Measurements from ENCODE around the gene NHS. TPM values are rescaled to one million over a fixed set of nuclear protein-coding genes. Genes with fewer than 3 reads are reported as not detected.

NHS gene
- total RNA-seq, 1 experiment from 2014 or later: 0.05 TPM

DNA sequence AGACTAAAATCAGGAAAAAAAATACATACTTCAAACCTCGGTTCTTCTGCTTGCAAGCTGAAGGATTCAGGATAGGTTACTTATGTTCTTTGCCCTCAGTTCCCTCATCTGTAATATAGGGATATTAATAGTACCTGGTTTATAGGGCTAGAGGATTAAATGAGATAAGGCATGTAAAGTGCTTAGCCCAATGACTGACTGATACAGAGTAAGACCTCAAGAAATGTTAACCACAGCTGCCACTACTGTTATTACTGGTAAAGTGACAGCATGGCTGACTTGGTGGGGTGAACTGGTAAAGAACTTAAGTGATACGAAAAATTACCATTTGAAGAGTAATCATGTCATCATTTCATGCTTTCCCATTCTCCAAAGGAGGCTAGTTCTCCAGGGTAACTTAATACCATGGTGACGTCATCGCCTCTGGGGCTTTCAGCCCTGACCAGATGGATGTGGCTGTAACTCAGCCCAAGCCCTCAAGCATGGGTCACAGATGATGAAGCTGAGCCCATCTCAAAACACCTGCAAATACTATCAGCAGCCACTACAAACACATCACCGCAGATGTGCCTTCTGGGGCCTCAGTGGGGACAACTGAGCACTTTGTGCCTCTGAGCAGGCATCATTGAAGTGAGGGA, 317.8 kb downstream of the NHS start:
- peak; percentile 4 for DNase-seq (ENCODE audit: low read depth, low spot score)
- in situ Hi-C loops (cut with HindIII; ENCODE audit: low pct_unique_long_range_greater_than_20kb, low sequenced_read_pairs): no loop called here

DNA sequence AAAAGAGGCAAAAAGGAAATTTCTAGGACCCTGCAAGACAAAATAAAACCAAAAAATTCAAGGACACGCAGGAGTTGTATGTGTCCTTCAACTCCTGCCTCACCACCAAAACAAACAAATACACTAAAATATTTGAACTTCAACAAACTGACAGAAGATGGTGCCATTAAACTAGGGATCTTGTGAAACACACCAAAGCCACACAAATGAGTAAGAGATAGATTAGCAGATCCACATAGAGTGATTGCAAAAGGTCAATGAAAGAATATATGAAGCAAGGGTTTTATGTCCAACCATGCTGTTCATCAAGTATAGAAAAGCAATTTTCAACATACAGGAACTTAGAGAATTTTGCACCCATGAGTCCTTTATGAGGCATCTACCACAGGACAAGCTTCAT, 322.2 kb downstream of the NHS start:
- peak; percentile 18 for DNase-seq (ENCODE audit: low read depth, low spot score)
- in situ Hi-C loops (cut with HindIII; ENCODE audit: low pct_unique_long_range_greater_than_20kb, low sequenced_read_pairs): no loop called here

DNA sequence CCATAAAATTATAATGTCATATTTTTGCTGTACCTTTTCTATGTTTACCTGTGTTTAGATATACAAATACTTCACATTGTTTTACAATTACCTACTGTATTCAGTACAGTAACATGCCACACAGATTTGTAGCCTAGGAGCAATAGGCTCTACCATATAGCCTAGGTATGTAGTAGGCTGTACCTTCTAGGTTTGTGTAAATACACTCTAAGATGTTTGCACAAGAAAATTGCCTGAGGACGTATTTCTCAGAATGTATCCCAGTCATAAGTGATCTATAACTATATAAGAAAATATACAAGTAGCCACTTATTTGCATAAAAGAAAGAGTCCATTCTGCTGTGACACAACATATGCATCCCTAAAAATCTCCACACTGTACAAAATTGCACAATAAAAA, 326.0 kb downstream of the NHS start:
- in situ Hi-C loops (cut with HindIII; ENCODE audit: low pct_unique_long_range_greater_than_20kb, low sequenced_read_pairs): no loop called here
- no peak for DNase-seq (ENCODE audit: low read depth, low spot score)

DNA sequence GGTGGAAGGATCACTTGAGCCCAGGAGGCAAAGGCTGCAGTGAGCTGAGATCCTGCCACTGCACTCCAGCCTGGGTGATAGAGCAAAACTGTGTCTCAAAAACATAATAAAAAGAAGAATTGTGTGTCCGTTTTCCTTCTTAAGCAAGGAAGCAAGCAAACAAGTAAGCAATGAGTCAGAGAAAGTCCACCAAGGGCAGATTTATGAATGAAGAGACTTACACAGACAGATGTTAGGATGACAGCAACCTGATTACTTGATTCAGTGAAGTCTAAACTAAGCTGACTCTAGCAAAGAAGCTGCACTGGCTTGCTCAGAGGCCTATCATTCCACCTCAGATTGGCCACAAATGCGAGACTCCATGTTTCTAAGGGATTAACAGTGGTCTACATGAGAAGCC, 328.2 kb downstream of the NHS start:
- in situ Hi-C loops (cut with HindIII; ENCODE audit: low pct_unique_long_range_greater_than_20kb, low sequenced_read_pairs): no loop called here
- no peak for DNase-seq (ENCODE audit: low read depth, low spot score)

DNA sequence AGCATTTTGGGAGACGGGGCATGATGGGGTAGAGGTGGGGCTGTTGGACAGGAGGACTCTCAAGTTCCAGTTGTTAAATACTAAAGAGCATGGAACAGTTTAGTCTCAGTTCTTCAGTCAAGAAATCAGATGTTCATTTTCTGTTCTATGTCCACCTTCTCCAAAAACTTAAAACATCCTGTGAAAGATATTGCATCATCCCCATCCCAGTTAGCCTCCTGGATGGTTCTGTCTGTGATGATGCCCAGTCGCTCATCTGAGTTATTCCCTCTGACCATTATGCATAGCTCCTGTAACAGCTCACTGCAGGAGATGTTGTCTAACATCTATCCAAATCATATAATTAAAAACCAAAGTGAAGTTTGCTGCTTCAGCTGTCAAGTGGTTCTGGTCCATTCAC, 330.2 kb downstream of the NHS start:
- in situ Hi-C loops (cut with HindIII; ENCODE audit: low pct_unique_long_range_greater_than_20kb, low sequenced_read_pairs): no loop called here
- no peak for DNase-seq (ENCODE audit: low read depth, low spot score)

DNA sequence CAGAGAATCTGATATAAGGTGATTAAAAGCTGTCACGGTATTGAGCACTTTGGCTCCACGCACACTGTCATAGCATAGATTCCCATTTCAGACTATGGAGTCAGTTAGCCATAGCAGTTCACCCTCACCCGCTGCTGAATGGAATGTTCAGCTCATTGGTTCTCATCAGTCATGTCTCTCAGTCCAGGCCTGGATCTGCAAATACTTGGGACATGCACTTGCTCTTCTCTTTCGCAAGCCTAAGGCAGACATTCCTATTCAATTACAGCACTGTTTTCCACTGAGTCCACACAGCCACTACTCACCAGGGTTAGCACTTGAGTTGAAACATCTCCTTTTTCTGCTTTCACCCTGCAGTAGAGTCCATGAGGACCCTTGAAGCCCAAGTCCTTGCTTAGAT, 331.7 kb downstream of the NHS start:
- DNase-seq (ENCODE audit: low read depth, low spot score): no peak
- in situ Hi-C loops (cut with HindIII; ENCODE audit: low pct_unique_long_range_greater_than_20kb, low sequenced_read_pairs): no loop called here

DNA sequence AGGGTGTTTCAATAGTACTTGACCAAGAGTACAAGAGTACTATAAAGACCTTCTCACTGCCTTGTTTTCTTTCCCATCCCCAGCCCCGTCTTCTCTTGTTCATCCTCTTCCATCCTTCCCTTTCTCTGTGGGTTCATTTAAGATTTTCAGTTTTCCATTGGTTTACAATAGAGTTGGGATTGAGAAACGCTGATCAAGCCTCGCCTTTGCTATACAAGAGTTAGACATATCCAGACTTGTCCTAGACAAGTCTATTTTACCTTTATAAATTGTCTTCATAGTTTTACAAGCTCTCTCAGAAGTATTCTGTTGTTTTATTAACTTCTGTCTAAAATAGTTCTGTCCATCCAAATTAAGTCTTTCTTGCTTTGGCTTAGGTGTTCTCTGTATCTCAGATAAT, 332.7 kb downstream of the NHS start:
- no peak for DNase-seq (ENCODE audit: low read depth, low spot score)
- in situ Hi-C loops (cut with HindIII; ENCODE audit: low pct_unique_long_range_greater_than_20kb, low sequenced_read_pairs): no loop called here

DNA sequence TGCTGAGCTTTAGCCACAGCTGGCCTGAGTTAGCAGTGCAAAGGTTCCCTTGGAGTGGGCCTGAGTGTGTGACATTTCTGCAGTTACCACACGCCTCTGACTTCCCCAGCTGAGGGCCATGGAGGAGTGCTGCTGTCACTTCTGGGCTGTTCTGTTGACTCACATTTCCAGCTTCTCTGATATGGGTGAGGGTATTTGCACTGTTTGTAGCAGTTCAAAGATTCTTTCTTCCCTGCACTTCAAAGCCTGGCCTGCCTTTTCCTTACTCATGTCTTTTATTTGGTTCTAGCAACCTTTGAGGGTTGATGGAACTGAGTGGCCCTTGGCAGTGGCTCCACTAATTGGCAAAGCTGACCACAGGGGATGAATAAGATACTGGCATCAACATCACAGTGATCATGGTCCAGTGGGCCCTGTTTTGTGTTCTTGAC, 335.9 kb downstream of the NHS start:
- DNase-seq (ENCODE audit: low read depth, low spot score): no peak
- in situ Hi-C loops (cut with HindIII; ENCODE audit: low pct_unique_long_range_greater_than_20kb, low sequenced_read_pairs): no loop called here

DNA sequence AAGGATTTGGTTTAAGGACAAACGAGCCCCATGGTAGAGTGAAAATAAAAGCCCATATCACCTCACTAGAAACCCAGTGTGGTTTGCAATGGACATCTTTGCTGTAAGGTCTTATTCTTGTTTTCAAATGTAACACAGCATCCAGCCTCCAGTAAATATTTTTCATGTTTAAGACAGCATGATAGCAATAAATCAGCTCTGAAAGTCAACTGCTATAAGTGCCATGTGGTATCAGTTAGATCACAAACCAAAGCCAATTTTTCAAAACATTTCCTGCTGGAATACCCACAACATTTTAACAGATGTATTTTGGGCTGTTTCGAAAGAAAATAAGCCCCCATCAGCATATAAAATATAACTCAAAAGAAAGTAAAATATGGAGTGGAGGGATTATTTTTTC, 338.3 kb downstream of the NHS start:
- in situ Hi-C loops (cut with HindIII; ENCODE audit: low pct_unique_long_range_greater_than_20kb, low sequenced_read_pairs): no loop called here
- DNase-seq (ENCODE audit: low read depth, low spot score): no peak

DNA sequence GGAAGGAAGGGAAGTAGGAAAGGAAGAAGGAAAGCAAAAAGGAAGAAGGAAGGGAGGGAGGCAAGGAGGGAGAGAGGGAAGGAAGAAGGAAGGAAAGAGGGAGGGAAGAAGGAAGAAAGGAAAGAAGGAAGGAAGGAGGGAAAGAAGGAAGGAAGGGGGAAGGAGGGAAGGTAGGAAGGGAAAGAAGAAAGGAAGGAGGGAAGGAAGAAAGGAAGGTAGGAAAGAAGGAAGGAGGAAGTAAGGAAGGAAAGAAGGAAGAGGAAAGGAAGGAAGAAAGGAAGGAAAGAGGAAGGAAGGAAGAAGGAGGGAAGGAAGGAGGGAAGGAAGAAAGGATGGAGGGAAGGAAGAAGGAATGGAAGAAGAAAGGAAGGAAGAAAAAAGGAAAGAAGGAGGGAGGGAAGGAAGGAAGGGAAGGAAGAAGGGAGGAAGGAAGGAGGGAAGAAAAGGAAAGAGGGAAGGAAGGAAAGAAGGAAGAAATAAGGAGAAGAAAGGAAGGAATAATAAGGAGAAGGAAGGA, 343.7 kb downstream of the NHS start:
- no peak for DNase-seq (ENCODE audit: low read depth, low spot score)
- in situ Hi-C loops (cut with HindIII; ENCODE audit: low pct_unique_long_range_greater_than_20kb, low sequenced_read_pairs): no loop called here

DNA sequence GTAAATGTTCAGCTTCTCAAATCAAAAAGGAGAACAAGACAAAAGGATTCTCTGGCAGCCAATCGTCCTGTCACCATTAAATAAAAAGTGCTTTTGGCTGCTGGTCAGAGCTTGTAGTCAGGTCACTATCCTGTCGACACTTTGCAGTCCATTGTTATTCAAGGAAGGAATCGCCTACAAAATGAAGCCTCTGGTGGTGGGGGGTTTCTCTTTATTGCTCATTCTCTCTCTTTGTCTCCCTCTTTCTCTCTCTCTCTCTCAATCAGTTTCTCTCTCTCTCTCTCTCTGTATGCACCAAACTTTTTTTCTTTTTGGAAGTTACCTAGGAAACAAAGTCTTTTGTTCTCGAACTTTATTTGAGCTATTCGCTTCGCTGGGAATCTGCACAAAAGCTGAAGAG, 344.7 kb downstream of the NHS start:
- in situ Hi-C loops (cut with HindIII; ENCODE audit: low pct_unique_long_range_greater_than_20kb, low sequenced_read_pairs): no loop called here
- no peak for DNase-seq (ENCODE audit: low read depth, low spot score)

DNA sequence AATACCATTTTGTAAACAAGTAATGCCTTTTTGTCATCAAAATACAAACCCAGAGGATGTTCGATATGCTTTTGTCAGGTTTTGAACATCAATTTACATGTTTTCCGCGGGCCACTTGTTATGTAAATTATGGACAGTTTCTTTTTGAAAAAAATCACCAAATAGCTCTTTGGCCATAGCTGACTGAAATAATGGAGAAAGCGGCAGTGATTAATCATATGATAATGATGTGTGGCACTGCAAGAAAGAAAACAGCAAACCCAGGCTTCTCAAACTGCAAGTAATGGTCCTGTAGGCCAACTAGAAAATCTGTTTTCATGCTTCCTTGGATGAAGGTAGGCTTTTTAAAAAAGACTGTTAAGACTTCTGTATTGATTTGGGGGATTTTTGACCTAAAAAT, 346.7 kb downstream of the NHS start:
- no peak for DNase-seq (ENCODE audit: low read depth, low spot score)
- in situ Hi-C loops (cut with HindIII; ENCODE audit: low pct_unique_long_range_greater_than_20kb, low sequenced_read_pairs): no loop called here

DNA sequence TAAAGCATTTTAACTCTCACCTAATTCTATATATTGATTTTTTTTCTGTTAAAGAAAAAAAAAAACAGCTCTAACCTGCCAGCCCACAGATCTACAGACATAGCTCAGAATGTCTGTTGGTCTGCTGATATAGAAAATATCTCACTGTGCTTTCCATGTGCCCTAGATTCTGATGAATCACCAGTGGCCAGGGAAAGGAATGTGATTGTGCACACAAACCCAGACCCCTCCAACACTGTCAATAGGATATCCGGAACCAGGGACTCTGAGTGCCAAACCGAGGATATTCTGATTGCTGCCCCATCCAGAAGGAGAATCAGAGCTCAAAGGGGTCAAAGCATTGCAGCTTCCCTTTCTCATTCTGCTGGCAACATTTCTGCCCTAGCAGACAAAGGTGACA, 350.2 kb downstream of the NHS start:
- DNase-seq (ENCODE audit: low read depth, low spot score): no peak
- in situ Hi-C loops (cut with HindIII; ENCODE audit: low pct_unique_long_range_greater_than_20kb, low sequenced_read_pairs): no loop called here

DNA sequence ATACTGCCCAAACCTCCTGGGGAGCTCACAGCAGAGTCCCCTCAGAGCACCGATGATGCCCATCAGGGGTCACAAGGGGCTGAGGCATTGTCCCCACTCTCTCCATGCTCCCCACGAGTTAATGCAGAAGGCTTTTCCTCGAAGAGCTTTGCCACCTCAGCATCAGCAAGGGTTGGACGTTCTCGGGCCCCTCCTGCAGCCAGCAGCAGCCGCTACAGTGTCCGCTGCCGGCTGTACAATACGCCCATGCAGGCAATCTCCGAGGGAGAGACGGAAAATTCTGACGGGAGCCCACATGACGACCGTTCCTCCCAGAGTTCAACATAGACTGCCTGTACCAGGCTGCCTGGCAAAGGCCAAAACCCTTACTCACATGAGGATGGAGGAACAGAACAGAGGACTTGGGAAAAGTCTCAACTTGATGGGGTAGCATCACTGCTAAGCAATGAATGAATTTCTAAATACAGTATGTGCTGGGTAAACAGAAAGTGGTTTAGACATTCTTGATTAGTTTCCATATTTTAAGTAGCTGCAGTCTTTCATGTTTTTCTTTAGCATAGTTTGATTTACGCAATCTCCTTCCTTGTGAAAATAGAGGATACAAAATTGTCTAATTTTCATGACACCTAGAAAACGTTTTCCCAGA, 357.3 kb downstream of the NHS start:
- in situ Hi-C loops (cut with HindIII; ENCODE audit: low pct_unique_long_range_greater_than_20kb, low sequenced_read_pairs): no loop called here
- DNase-seq (ENCODE audit: low read depth, low spot score): no peak

DNA sequence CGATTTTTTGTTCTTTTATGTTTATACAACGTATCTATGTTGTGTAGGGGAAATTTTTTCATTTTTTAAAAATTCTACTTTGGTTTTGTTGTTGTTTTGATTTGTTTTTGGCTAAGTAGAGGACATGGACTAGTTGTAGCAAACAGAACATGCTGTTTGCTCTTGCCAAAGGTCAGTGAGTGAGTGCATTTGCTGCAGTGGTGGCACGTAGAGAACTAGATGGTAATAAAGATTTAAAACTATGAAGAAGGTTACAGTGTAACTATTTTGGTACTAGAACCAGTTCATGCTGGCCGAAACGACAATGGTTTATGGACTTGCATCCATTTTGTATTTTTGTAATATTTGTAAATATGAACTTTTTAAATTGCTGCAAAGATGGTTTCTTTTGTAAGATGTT, 360.4 kb downstream of the NHS start:
- in situ Hi-C loops (cut with HindIII; ENCODE audit: low pct_unique_long_range_greater_than_20kb, low sequenced_read_pairs): no loop called here
- no peak for DNase-seq (ENCODE audit: low read depth, low spot score)

DNA sequence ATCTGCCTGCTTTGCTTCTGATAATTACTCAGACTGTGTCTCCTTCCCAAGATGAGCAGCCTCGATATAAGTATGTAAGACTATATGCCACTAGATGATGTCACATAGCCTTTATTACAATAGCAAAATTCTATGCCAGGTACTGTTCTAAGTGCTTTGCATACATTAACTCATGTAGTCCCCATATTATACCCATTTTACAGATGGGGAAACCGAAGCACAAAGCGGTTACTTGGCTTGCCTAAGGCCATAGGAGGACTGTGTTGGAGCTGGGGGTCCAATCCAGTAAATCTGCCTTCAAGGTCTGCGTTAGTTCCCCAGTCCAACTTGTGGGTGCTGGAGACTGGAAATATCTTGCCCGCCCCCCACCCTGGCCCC, 361.5 kb downstream of the NHS start:
- in situ Hi-C loops (cut with HindIII; ENCODE audit: low pct_unique_long_range_greater_than_20kb, low sequenced_read_pairs): no loop called here
- no peak for DNase-seq (ENCODE audit: low read depth, low spot score)

DNA sequence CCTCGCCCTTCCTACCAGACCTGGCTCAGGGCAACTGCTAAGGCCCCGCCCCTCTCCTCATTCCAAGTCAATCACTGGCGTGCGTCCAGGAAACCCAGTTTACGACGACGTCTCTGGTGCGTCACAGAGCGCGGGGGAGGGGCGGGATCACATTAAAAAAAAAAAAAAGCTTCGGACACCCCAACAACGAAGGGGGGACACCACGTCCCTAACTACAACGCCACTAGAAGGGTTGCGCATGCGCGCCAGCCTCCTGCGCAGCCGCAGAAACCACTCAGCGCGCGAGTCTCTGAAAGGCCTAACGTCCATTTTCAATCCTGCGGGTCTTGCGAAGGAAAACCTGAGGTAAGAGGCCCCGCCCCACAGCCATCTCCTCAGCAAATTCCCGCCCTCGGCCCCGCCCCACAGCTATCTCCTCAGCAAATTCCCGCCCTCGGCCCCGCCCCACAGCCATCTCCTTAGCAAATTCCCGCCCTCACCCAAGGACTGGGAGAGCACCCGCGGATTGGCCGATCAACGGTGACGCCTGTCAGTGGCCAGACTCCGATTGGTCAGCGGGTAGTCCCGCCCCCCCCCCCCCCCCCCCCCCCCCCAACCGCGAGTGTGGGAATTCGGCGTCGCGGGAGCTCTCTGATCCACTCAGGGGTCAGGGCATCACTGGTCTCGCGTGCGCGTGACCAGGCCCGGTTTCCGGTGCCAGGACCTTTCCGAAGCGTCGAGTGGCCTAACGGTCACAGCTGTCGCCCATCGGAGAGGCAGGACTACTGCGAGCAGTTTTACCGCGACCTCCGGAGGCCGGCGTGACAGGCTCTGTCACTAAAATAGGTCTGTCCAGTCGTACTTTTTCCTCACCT, 362.1 kb downstream of the NHS start, which contains the start of gene SCML1:
SCML1 (plus strand) TSS at position 638 of the 854 bp plus-strand sequence. CDS start 6,694 bp downstream, outside the sequence.
- in situ Hi-C loops (cut with HindIII; ENCODE audit: low pct_unique_long_range_greater_than_20kb, low sequenced_read_pairs): no loop called here
- peak; percentile 93 for DNase-seq (ENCODE audit: low read depth, low spot score)

DNA sequence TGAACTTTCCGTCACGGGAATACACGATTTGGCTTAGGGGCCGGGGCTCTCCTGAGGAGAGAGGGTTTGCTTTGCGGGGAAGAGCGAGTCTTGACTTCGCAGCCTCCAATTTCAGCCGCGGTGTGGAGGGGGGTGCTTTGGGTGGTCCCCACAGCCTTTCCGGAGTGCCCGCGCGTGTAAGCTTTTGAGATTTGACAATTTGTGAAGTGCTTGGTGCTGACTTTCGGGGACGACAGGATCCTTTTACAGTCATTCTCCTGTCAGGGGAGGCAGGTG, 362.6 kb downstream of the NHS start:
- no peak for DNase-seq (ENCODE audit: low read depth, low spot score)
- in situ Hi-C loops (cut with HindIII; ENCODE audit: low pct_unique_long_range_greater_than_20kb, low sequenced_read_pairs): no loop called here
